Measurements from ENCODE around the gene CAMK2D.
"Not testable (repeated sequence)": the region's sequence is repeated elsewhere in the genome, so short reads cannot be mapped to it uniquely, and the experiment has no call there.

The CAMK2D gene

DNA sequence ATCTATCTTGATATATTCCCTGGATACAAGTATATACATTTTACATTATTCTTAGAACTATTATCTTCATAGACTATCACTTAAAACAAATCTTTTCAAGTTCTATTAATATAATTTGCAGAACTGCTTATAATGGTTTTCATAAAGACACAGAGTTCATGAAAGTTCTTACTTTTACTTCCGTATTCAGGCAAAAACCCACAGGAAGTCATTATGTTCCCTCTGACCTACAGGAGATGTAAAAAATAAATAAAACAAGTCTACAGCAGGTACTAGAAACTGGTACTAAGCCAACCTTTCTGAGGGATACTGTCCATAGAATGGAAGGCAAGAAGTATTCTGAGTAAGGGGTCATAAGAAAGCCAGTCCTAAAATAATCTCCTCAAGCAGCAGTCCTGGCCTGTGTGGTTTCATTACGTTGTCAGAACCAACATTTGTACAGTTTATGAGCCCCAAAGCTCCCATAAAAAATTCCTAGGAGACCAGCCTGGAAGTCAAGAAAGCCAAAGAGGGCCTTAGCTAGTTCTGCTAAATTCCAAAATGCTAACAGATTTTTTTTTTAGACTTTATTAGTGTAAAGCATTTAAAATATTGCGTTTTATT, 68.6 kb downstream of the CAMK2D start:
- Mint-ChIP-seq H3K9me3 (no peaks in the 10 kb centered on the region), H3K36me3 (ENCODE audit: low read depth) (peaks cover 32% of the 10 kb centered on the region), H3K27ac (peak overlapping the region; percentile 39), H3K4me3 (no peak overlapping the region), H3K4me1 (ENCODE audit: low read depth) (peaks cover 42% of the 10 kb centered on the region), H3K27me3 (no peaks in the 10 kb centered on the region)

DNA sequence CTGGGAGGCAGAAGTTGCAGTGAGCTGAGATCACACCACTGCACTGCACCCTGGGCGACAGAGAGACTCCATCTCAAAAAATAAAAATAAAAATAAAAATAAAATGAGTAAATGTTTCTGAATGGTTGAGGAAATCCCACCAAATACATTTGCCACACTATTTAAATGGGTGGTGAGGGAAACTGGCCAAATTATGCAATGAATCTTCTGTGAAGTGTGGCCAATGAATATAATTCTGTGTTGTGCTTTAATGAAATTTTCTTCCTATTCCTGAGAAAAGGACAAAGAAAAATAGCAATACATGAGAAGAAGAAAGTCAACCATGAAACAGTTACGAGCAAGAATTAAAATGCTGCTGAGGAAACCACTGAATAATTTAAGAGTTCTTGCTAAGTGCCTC, 69.9 kb downstream of the CAMK2D start:
- Mint-ChIP-seq H3K4me1 (ENCODE audit: low read depth) (peaks cover 54% of the 10 kb centered on the region), H3K9me3 (no peaks in the 10 kb centered on the region)

DNA sequence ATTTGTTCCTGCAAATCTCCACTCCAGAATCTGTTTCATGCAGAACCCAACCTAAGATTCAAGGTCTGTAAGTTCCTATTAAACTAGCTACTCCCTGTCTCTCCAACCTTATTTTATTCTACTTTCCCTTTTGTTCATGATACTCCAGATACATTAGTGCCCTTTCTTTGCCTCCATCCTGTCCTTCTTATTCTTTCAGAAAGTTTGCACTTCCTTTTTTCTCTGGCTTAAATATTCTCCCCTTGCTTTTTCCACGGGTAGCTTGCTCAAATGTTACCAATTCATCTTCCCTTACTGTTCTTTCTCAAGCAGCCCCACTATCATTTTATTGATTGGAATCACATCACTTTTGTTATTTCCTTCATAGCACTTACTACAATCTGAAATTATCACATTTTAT, 72.1 kb downstream of the CAMK2D start:
- Mint-ChIP-seq H3K4me1 (ENCODE audit: low read depth) (peaks cover 73% of the 10 kb centered on the region), H3K27ac (peak overlapping the region; percentile 60), H3K4me3 (no peak overlapping the region), H3K9me3 (no peaks in the 10 kb centered on the region), H3K27me3 (no peaks in the 10 kb centered on the region), H3K36me3 (ENCODE audit: low read depth) (peaks cover 49% of the 10 kb centered on the region)

More for the DNA sequence above, 69.9 kb downstream of the CAMK2D start:
- no peaks in the 10 kb centered on the region for H3K27me3 Mint-ChIP-seq
- H3K4me3 Mint-ChIP-seq, result no peak overlapping the region
- H3K27ac Mint-ChIP-seq, result no peak overlapping the region
- H3K36me3 Mint-ChIP-seq (ENCODE audit: low read depth), result peaks cover 39% of the 10 kb centered on the region

DNA sequence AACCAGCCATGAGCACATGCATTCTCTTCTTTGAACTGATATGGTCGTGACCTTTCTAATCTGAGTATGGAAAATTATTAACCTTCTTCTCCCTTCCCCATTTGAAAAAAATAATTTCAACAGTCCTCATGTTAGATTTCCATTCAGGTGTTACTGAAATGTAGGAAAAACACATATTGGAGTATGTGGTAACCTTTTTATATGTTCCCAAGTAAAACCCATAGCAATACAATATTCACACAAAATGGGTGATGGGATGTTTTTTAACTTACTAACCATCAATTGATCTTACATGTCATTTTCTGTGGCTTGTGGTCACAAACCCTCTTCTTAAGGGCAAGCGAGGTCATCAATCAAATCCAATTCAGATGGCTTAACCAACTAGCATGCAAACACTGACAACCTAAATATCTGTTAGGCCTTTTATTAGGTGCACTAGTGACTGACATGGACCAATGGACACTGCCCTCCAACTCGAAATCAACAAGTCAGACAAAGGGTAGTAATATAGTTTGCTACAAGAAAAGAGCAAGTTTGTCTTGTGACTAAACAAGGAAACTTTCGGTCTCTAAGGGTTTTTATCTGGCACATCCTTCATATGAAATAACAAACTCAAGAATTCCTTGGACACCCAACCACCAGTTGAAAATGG, 74.3 kb downstream of the CAMK2D start:
- no peaks in the 10 kb centered on the region for H3K9me3 Mint-ChIP-seq
- H3K4me3 Mint-ChIP-seq, result peak overlapping the region; percentile 28
- no peaks in the 10 kb centered on the region for H3K27me3 Mint-ChIP-seq
- H3K4me1 Mint-ChIP-seq (ENCODE audit: low read depth), result peaks cover 85% of the 10 kb centered on the region
- peaks cover 67% of the 10 kb centered on the region for H3K36me3 Mint-ChIP-seq (ENCODE audit: low read depth)
- peak overlapping the region; percentile 97 for H3K27ac Mint-ChIP-seq

DNA sequence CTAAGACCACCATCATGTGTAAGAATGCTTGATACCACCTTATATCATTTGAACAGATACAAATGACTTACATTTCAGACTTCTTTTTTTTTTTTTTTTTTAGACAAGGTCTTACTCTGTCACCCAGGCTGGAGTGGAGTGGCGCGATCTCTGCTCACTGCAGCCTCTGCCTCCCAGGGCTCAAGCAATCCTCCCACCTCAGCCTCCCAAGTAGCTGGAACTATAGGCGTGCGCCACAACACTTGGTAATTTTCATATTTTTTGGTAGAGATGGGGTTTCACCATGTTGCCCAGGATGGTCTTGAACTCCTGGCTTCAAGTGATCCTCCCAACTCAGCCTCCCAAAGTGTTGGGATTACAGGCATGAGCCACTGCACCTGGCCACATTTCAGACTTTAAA, 76.4 kb downstream of the CAMK2D start:
- H3K36me3 Mint-ChIP-seq (ENCODE audit: low read depth), result peaks cover 77% of the 10 kb centered on the region
- peaks cover 91% of the 10 kb centered on the region for H3K4me1 Mint-ChIP-seq (ENCODE audit: low read depth)
- not testable (repeated sequence) for H3K4me3 Mint-ChIP-seq, H3K27me3 Mint-ChIP-seq
- H3K27ac Mint-ChIP-seq, result peak overlapping the region; percentile 93
- H3K9me3 Mint-ChIP-seq, result peaks cover 15% of the 10 kb centered on the region

DNA sequence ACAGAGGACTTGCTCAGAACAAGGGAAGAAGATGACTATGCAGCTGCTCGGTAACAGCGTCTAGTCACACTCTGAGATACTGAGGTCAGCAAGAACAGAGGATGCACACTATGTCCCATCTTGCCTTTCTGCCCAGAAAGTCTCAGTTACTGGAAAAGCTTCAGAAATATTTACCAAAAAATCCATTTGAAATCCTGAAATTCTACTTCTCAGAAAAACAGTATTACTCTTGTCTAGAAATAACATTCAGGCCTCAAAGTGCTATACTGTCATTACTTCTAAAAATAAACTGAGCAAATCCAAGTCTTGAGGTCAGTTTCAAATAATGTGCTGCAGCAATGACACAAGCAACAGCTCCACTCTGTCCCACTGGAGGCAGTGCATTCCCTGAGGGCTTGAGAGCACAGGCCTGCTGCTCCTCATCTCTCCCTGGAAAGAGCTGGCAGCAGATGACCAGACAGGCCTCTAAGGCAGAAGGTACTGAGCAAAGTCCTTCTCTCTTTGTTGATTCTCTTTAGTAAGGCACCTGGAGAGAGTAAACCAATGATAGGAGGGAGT, 76.9 kb downstream of the CAMK2D start:
- peaks cover 89% of the 10 kb centered on the region for H3K4me1 Mint-ChIP-seq (ENCODE audit: low read depth)

DNA sequence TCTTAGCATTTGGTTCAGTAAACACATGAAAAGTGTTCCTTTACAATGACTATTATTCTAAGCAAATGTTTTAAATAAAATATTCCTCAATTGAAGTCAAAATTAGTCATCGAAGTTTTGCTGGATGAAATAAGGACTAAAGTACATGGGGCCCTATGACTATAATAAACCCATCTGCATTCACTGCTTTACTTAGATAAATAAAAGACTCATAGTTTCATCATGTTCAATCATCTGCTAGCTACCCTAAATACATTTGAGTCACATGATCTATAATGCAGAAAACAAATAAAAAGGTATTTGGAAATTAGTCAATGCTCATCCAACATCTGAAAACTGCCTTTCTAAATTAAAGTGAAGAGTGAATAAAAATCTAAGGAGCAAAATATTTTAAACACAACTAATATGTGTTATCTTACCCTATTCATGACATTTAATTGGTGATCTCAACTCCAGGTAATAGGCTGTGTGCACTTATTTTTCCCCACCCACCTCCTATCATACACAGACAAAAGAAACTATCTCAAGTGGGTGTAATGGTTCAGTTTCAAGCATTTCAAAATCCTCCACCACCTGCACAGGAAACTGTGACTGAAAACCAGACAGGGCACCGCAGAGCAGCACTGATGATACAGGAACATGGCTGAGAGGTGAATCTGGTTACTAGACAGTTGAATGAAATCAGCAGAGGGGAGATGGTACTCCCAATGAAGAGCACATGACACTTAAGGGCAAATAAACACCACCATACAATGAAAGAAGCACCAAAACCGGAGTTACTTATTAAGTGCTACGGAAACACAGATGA, 78.6 kb downstream of the CAMK2D start:
- no peaks in the 10 kb centered on the region for H3K27me3 Mint-ChIP-seq
- H3K4me3 Mint-ChIP-seq, result peak overlapping the region; percentile 69
- H3K27ac Mint-ChIP-seq, result peak overlapping the region; percentile 93
- peaks cover 74% of the 10 kb centered on the region for H3K36me3 Mint-ChIP-seq (ENCODE audit: low read depth)
- peaks cover 15% of the 10 kb centered on the region for H3K9me3 Mint-ChIP-seq
- peaks cover 91% of the 10 kb centered on the region for H3K4me1 Mint-ChIP-seq (ENCODE audit: low read depth)

More for the DNA sequence above, 76.9 kb downstream of the CAMK2D start:
- no peaks in the 10 kb centered on the region for H3K27me3 Mint-ChIP-seq
- H3K36me3 Mint-ChIP-seq (ENCODE audit: low read depth), result peaks cover 77% of the 10 kb centered on the region
- peaks cover 15% of the 10 kb centered on the region for H3K9me3 Mint-ChIP-seq
- peak overlapping the region; percentile 93 for H3K27ac Mint-ChIP-seq
- H3K4me3 Mint-ChIP-seq, result no peak overlapping the region

DNA sequence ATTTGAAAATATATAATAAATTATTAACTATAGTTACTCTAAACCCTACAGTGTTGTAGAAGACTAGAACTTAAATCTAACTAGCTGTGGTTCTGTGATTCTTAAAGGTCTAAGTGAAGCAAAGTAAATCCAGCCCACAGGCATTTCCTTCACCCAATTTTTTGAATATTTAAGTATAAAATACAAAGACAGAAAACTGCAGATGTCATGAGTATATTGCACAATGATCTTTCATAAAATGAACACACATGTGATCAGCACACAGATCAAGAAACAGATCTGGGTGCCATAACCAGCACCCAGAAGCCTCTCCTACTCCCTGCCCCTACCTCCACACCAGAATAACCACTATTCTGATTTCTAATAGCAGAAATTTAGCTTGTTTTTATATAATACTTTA, 82.9 kb downstream of the CAMK2D start:
- no peaks in the 10 kb centered on the region for H3K27me3 Mint-ChIP-seq
- no peak overlapping the region for H3K4me3 Mint-ChIP-seq
- peaks cover 86% of the 10 kb centered on the region for H3K36me3 Mint-ChIP-seq (ENCODE audit: low read depth)

DNA sequence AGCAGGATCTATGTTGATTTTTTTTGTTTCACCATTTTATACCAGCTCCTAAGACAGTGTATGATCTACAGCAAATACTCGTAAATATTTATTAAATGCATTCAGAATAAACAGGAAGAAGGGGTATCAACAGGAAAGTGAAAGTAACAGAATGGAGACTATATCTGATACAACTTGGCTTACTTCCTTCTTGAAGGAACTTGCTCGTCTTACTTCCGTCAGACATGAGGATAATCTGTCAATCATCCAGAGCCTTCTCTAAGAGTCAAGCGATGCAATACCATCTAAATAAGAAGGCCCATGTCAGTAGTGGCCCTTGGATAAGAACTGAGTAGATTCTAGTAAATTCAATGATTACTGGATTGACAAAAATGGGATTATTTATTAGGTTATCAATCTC, 84.2 kb downstream of the CAMK2D start:
- Mint-ChIP-seq H3K4me1 (ENCODE audit: low read depth) (peaks cover 90% of the 10 kb centered on the region), H3K9me3 (peaks cover 15% of the 10 kb centered on the region), H3K36me3 (ENCODE audit: low read depth) (peaks cover 84% of the 10 kb centered on the region), H3K27me3 (no peaks in the 10 kb centered on the region), H3K27ac (peak overlapping the region; percentile 1), H3K4me3 (peak overlapping the region; percentile 9)

More for the DNA sequence above, 82.9 kb downstream of the CAMK2D start:
- Mint-ChIP-seq H3K27ac (no peak overlapping the region), H3K9me3 (peaks cover 15% of the 10 kb centered on the region), H3K4me1 (ENCODE audit: low read depth) (peaks cover 93% of the 10 kb centered on the region)

DNA sequence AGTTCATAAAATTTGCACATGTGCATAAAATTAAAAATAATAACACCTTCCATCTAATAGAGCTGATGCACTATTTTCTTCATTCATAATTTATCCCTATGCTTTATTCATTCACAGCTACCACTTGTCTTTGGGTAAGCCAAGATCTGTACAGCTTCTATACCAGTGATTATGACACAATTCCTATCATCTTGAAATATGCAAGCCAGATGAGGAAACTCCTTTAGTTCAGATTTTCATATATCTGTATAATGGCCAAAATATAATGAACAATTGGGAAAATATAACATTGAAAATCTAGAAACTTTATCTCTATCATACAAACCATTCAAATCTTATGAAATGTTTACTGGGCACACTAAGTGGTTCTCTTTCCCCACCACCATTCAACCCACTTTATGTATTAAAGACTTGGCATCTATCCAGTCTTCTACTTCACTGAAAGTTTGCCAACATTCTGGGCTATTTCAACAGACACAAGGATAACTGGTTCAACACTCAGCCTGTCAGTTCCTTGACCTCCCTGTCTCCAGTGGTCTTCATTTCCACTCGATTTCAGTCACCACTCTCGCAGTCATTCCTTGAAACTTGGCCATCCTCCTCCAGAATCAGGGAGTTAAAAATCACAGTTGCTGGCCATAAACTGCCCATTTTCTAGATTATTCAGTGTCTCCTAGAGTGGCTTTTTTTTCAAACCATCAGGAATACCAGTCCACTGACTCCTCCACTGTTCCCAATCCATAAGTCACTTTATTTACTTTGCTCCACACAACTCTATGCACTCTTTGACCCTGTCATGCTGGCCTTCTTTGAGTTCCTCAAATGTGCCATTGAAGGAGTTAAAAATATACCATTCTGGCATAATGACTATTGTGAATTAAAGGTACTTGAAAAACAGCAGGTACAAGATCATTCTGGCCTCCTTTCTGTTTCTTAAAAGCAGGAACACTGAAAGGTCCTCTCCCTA, 85.5 kb downstream of the CAMK2D start:
- no peak overlapping the region for H3K27ac Mint-ChIP-seq
- H3K4me1 Mint-ChIP-seq (ENCODE audit: low read depth), result peaks cover 77% of the 10 kb centered on the region

DNA sequence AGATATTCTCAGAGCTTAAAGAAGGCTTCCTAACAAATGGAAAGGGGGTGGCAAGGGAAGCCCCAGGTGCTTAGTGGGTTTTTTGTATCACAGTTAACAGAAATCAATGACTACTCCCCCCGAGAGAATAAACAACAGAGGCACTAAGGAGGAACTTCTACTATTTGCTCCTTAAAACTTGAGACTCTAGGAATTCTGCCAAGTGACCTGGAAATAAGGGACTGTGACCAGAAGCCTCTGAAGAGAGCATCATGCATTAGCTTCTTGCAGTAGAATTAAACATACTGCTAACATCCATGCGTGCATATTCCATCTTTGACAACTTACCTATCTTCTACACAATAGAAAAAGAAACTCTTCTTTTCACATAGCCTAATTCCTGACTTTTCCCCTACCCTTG, 86.8 kb downstream of the CAMK2D start:
- Mint-ChIP-seq H3K36me3 (ENCODE audit: low read depth) (peaks cover 67% of the 10 kb centered on the region), H3K4me1 (ENCODE audit: low read depth) (peaks cover 67% of the 10 kb centered on the region), H3K9me3 (no peaks in the 10 kb centered on the region), H3K27ac (peak overlapping the region; percentile 54), H3K4me3 (no peak overlapping the region), H3K27me3 (no peaks in the 10 kb centered on the region)

More for the DNA sequence above, 85.5 kb downstream of the CAMK2D start:
- Mint-ChIP-seq H3K9me3 (peaks cover 5% of the 10 kb centered on the region), H3K27me3 (no peaks in the 10 kb centered on the region), H3K36me3 (ENCODE audit: low read depth) (peaks cover 77% of the 10 kb centered on the region), H3K4me3 (no peak overlapping the region)

DNA sequence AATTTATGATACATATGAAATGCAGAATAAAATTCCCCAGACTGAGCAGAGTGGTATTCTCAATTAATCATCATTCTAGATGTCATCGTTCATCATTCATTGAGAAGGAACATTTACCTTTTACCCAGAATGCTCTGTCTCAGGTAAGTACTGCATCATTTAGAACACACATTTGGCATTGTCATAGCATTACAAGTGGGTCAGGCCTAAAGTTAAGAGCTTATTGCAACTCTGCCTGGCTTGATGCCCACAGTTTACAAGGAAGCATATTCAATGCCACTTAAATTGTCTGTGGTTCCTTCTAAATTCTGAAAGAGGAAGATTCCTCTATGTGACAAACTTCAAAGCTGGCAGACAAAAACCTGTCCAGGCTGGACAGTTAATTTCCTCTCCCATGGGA, 87.3 kb downstream of the CAMK2D start:
- H3K27ac Mint-ChIP-seq, result peak overlapping the region; percentile 54
- H3K36me3 Mint-ChIP-seq (ENCODE audit: low read depth), result peaks cover 68% of the 10 kb centered on the region
- no peaks in the 10 kb centered on the region for H3K27me3 Mint-ChIP-seq
- no peaks in the 10 kb centered on the region for H3K9me3 Mint-ChIP-seq
- H3K4me3 Mint-ChIP-seq, result no peak overlapping the region
- H3K4me1 Mint-ChIP-seq (ENCODE audit: low read depth), result peaks cover 62% of the 10 kb centered on the region

DNA sequence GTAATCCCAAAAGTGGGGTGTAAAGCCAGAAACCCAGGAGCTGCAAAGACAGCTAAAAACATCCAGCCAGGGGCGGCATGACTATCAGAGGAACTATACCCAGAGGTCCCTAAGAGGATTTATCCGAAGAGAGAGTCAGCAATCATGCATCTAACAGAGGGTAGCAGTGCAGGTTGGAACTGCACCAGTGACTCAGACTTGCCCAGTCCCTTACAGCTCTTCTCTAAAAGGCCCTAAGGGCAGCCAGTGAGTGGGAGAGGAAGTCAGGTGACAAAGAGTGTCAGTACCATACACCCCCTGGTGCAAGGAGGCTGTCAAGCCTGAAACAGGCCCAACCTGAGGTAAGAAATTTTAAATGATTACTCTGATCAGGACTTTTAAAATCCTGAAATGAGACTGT, 88.1 kb downstream of the CAMK2D start:
- H3K27ac Mint-ChIP-seq, result peak overlapping the region; percentile 70
- H3K36me3 Mint-ChIP-seq (ENCODE audit: low read depth), result peaks cover 62% of the 10 kb centered on the region
- H3K9me3 Mint-ChIP-seq, result no peaks in the 10 kb centered on the region
- H3K4me1 Mint-ChIP-seq (ENCODE audit: low read depth), result peaks cover 56% of the 10 kb centered on the region
- no peak overlapping the region for H3K4me3 Mint-ChIP-seq
- H3K27me3 Mint-ChIP-seq, result no peaks in the 10 kb centered on the region

All from stimulated activated naive CD8-positive, alpha-beta T cell treated with anti-CD3 and anti-CD28 coated beads, Interleukin-15, Interleukin-2, amounts not matched to agents 100 ng/mL and 50 ng/mL, for 24 hours (primary cell).